ENCODE data around the gene CRTC2. TPM values are rescaled to one million over a fixed set of nuclear protein-coding genes. Genes with fewer than 3 reads are reported as not detected.
A peak's percentile ranks its signal among the peaks of the same experiment; 100 is the strongest.

Gene CRTC2
- total and polyA plus RNA-seq, 2 donors (not counting 1 experiment from before 2014, with no cell fraction given), result 2.6 to 7.1 TPM

DNA sequence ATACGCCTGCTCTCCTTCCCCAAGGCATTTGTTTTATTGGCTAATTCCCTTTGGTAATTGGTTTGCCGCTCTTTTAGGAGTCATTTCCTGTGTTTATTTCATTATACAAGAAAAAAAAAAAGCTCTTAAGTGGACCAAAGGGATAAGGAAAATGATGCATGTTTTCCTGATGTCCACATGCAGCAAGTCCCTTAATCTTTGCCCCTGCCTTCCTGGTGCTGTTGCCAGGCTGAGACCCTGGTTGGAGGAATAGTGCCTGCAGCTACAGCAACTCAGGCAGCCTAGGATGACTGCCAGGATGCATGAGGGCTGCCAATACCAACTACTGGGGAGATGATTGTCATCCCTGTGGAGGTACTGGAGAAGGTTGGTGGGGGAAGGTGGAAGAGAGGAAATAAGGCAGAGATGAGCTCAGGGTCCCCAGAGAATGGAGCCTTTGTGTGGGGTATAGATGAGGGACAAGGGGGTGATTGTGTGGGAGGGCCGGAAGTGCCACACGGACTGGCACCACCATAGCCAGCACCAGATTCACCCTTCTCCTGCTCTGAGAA is 29.5 kb downstream of the CRTC2 start:
- Histone ChIP-seq H3K36me3 (ENCODE audit: control insufficient read depth, insufficient read depth, low read length) (peaks cover 8% of the 10 kb centered on the region), H3K4me2 (ENCODE audit: extremely low read depth, insufficient read depth, low read length) (peak overlapping the region; percentile 17), H3K4me1 (ENCODE audit: control insufficient read depth, extremely low read depth, insufficient read depth, low read length) (peaks cover 8% of the 10 kb centered on the region), H3K9me3 (ENCODE audit: control insufficient read depth, insufficient read depth, low read depth, low read length) (no peaks in the 10 kb centered on the region), H3K9ac (ENCODE audit: insufficient read depth, low read length) (no peak overlapping the region), H3K27ac (ENCODE audit: insufficient read depth, low read length) (no peak overlapping the region), H3K4me3 (replicated peaks in 1 of 4; ENCODE audit: control extremely low read depth in 1 of 4, insufficient read depth in 1 of 4, low read depth in 3 of 4, low read length in 4 of 4) (no peak overlapping the region), H3K79me2 (ENCODE audit: control insufficient read depth, insufficient read depth, low read length) (no peaks in the 10 kb centered on the region), H3K27me3 (ENCODE audit: control insufficient read depth, insufficient read depth, low read length) (no peaks in the 10 kb centered on the region), H2AFZ (ENCODE audit: low read length) (no peak overlapping the region), H4K20me1 (ENCODE audit: control insufficient read depth, extremely low read depth, insufficient read depth, low read length) (no peaks in the 10 kb centered on the region)
- TF ChIP-seq EZH2 (IDR thresholded peaks at IDR 0.05; ENCODE audit: low read length, missing control alignments), result no peak
- TF ChIP-seq, protein P1, sequence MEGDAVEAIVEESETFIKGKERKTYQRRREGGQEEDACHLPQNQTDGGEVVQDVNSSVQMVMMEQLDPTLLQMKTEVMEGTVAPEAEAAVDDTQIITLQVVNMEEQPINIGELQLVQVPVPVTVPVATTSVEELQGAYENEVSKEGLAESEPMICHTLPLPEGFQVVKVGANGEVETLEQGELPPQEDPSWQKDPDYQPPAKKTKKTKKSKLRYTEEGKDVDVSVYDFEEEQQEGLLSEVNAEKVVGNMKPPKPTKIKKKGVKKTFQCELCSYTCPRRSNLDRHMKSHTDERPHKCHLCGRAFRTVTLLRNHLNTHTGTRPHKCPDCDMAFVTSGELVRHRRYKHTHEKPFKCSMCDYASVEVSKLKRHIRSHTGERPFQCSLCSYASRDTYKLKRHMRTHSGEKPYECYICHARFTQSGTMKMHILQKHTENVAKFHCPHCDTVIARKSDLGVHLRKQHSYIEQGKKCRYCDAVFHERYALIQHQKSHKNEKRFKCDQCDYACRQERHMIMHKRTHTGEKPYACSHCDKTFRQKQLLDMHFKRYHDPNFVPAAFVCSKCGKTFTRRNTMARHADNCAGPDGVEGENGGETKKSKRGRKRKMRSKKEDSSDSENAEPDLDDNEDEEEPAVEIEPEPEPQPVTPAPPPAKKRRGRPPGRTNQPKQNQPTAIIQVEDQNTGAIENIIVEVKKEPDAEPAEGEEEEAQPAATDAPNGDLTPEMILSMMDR (conservative IDR thresholded peaks at IDR 0.05 in 1 of 2, IDR thresholded peaks at IDR 0.05 in 1 of 2; ENCODE audit: low read depth in 1 of 2, low read length in 2 of 2), result no peak
- peak; percentile 31 to 40 for DNase-seq (ENCODE audit: low read depth in 2 of 2)

GRCh38 chr1:153928245-153928644 is 30.2 kb downstream of the CRTC2 start:
- Histone ChIP-seq H3K4me3 (replicated peaks in 1 of 4; ENCODE audit: control extremely low read depth in 1 of 4, insufficient read depth in 1 of 4, low read depth in 3 of 4, low read length in 4 of 4) (no peak overlapping the region), H3K36me3 (ENCODE audit: control insufficient read depth, insufficient read depth, low read length) (peaks cover 8% of the 10 kb centered on the region), H2AFZ (ENCODE audit: low read length) (no peak overlapping the region), H3K4me1 (ENCODE audit: control insufficient read depth, extremely low read depth, insufficient read depth, low read length) (peaks cover 12% of the 10 kb centered on the region), H3K27ac (ENCODE audit: insufficient read depth, low read length) (no peak overlapping the region), H3K79me2 (ENCODE audit: control insufficient read depth, insufficient read depth, low read length) (no peaks in the 10 kb centered on the region), H3K4me2 (ENCODE audit: extremely low read depth, insufficient read depth, low read length) (no peak overlapping the region), H3K9me3 (ENCODE audit: control insufficient read depth, insufficient read depth, low read depth, low read length) (no peaks in the 10 kb centered on the region), H4K20me1 (ENCODE audit: control insufficient read depth, extremely low read depth, insufficient read depth, low read length) (no peaks in the 10 kb centered on the region), H3K9ac (ENCODE audit: insufficient read depth, low read length) (no peak overlapping the region), H3K27me3 (ENCODE audit: control insufficient read depth, insufficient read depth, low read length) (no peaks in the 10 kb centered on the region)
- DNase-seq (ENCODE audit: low read depth in 2 of 2), result no peak
- TF ChIP-seq EZH2 (IDR thresholded peaks at IDR 0.05; ENCODE audit: low read length, missing control alignments), result no peak
- TF ChIP-seq, protein P1 (conservative IDR thresholded peaks at IDR 0.05 in 1 of 2, IDR thresholded peaks at IDR 0.05 in 1 of 2; ENCODE audit: low read depth in 1 of 2, low read length in 2 of 2), result no peak

DNA sequence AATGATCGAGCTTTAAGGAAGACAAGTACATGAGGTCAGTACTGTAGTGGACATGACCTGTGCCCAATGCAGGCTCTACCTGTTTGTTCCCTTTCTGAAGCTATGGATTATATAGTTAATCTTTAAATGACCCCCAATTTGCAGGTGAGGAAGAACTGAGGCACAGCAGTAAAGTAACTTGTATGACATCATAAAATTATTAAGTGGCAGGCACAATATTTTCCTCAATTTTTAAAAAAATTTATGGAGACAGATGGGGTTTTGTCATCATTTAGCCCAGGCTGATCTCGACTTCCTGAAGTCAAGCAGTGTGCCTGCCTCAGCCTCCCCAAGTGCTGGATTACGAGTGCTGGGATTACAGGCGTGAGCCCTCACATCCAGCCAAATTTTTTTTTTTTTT is 32.0 kb downstream of the CRTC2 start:
- Histone ChIP-seq H4K20me1 (ENCODE audit: control insufficient read depth, extremely low read depth, insufficient read depth, low read length) (no peaks in the 10 kb centered on the region), H3K9me3 (ENCODE audit: control insufficient read depth, insufficient read depth, low read depth, low read length) (no peaks in the 10 kb centered on the region), H3K27ac (ENCODE audit: insufficient read depth, low read length) (no peak overlapping the region), H3K4me1 (ENCODE audit: control insufficient read depth, extremely low read depth, insufficient read depth, low read length) (peaks cover 12% of the 10 kb centered on the region), H3K36me3 (ENCODE audit: control insufficient read depth, insufficient read depth, low read length) (peaks cover 4% of the 10 kb centered on the region), H3K4me3 (replicated peaks in 1 of 4; ENCODE audit: control extremely low read depth in 1 of 4, insufficient read depth in 1 of 4, low read depth in 3 of 4, low read length in 4 of 4) (no peak overlapping the region), H3K27me3 (ENCODE audit: control insufficient read depth, insufficient read depth, low read length) (no peaks in the 10 kb centered on the region), H2AFZ (ENCODE audit: low read length) (no peak overlapping the region), H3K4me2 (ENCODE audit: extremely low read depth, insufficient read depth, low read length) (no peak overlapping the region), H3K9ac (ENCODE audit: insufficient read depth, low read length) (no peak overlapping the region), H3K79me2 (ENCODE audit: control insufficient read depth, insufficient read depth, low read length) (peaks cover 6% of the 10 kb centered on the region)
- DNase-seq (ENCODE audit: low read depth in 2 of 2), result no peak
- TF ChIP-seq, protein P1 (conservative IDR thresholded peaks at IDR 0.05 in 1 of 2, IDR thresholded peaks at IDR 0.05 in 1 of 2; ENCODE audit: low read depth in 1 of 2, low read length in 2 of 2), result no peak
- no peak for TF ChIP-seq EZH2 (IDR thresholded peaks at IDR 0.05; ENCODE audit: low read length, missing control alignments)

Measured in fibroblast of lung (primary cell).